Mammary epithelial cell (primary cell): ENCODE measurements around the gene PATL1.

Experiments used
- EZH2 ChIP-seq: IDR thresholded peaks from 2 replicates; pipeline ENCODE4 v1.6.1; 2012; ENCODE audit warnings: low read length, inconsistent platforms, borderline replicate concordance
- TF ChIP-seq, protein P1 (sequence below), 2 donors: IDR thresholded peaks in 1 of 2; conservative IDR thresholded peaks in 1 of 2; 2 replicates each; pipeline ENCODE4 v1.5.1; 2011 to 2012; ENCODE audit warnings: inconsistent platforms in 2 of 2, low read length in 2 of 2, mild to moderate bottlenecking in 2 of 2, control low read depth in 1 of 2, low read depth in 1 of 2; ENCODE audit not compliant: insufficient read depth in 1 of 2; ENCODE audit errors: extremely low read depth in 1 of 2

DNA sequence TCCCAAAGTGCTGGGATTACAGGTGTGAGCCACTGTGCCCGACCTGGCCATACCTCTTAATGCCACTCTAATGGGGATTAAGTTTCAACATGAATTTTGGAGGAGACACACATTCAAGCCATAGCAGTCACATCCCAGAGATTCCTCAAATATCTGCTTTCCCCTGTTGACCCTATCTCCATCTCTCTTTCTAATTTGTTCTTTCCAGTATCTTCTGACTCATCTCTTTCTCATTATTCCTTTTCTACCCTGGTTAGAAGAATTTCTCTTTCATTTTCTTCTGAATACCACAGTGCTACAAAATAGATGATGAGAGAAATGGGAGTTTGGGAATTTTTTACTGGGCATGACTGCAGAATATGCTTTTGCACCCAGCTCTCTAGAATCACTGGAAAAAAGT lies 39.7 kb upstream of the PATL1 start:
- TF ChIP-seq, protein P1, sequence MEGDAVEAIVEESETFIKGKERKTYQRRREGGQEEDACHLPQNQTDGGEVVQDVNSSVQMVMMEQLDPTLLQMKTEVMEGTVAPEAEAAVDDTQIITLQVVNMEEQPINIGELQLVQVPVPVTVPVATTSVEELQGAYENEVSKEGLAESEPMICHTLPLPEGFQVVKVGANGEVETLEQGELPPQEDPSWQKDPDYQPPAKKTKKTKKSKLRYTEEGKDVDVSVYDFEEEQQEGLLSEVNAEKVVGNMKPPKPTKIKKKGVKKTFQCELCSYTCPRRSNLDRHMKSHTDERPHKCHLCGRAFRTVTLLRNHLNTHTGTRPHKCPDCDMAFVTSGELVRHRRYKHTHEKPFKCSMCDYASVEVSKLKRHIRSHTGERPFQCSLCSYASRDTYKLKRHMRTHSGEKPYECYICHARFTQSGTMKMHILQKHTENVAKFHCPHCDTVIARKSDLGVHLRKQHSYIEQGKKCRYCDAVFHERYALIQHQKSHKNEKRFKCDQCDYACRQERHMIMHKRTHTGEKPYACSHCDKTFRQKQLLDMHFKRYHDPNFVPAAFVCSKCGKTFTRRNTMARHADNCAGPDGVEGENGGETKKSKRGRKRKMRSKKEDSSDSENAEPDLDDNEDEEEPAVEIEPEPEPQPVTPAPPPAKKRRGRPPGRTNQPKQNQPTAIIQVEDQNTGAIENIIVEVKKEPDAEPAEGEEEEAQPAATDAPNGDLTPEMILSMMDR (conservative IDR thresholded peaks at IDR 0.05 in 1 of 2, IDR thresholded peaks at IDR 0.05 in 1 of 2; ENCODE audit: extremely low read depth in 1 of 2, insufficient read depth in 1 of 2, low read depth in 1 of 2, low read length in 2 of 2): no peak
- no peak for TF ChIP-seq EZH2
